ENCODE results near the gene PKN2.

DNA sequence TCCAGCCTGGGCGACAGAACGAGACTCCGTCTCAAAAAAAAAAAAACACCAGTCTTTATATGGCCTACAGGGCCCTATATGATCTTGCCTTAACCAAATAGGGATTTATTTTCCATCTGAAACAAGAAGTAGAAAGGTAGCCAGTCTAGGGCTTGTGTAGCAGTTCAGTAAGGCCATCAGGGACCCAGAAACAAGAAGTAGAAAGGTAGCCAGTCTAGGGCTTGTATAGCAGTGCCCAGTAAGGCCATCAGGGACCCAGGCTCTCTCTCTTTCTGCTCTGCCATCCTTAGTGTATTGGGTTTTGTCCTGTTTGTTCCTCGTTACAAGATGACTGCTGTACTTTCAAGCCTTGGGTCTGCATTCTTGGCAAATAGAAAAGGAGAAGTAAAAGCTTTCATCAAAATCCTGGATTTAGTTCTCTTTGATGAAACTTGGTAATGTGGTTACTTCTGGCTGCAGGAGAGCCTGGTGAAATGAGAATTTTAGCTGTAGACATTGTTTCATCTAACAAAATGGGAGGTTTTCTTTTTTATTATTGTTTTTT is 46.1 kb downstream of the PKN2 start:
- TF ChIP-seq, protein P1, sequence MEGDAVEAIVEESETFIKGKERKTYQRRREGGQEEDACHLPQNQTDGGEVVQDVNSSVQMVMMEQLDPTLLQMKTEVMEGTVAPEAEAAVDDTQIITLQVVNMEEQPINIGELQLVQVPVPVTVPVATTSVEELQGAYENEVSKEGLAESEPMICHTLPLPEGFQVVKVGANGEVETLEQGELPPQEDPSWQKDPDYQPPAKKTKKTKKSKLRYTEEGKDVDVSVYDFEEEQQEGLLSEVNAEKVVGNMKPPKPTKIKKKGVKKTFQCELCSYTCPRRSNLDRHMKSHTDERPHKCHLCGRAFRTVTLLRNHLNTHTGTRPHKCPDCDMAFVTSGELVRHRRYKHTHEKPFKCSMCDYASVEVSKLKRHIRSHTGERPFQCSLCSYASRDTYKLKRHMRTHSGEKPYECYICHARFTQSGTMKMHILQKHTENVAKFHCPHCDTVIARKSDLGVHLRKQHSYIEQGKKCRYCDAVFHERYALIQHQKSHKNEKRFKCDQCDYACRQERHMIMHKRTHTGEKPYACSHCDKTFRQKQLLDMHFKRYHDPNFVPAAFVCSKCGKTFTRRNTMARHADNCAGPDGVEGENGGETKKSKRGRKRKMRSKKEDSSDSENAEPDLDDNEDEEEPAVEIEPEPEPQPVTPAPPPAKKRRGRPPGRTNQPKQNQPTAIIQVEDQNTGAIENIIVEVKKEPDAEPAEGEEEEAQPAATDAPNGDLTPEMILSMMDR (IDR thresholded peaks at IDR 0.05) = no peak
- TF ChIP-seq EZH2phosphoT487 (IDR thresholded peaks at IDR 0.05) = no peak

Measured in neural progenitor cell (in vitro differentiated cells).